ENCODE measurements around the gene RPL37A. TPM values are rescaled to one million over a fixed set of nuclear protein-coding genes. Genes with fewer than 3 reads are reported as not detected.

Gene RPL37A
- total and polyA plus RNA-seq, 9 of the 15 experiments (the other 6 are each of a cell fraction or from before 2014, with no cell fraction given), result 1,938 to 3,349 (median 2,436) TPM

DNA sequence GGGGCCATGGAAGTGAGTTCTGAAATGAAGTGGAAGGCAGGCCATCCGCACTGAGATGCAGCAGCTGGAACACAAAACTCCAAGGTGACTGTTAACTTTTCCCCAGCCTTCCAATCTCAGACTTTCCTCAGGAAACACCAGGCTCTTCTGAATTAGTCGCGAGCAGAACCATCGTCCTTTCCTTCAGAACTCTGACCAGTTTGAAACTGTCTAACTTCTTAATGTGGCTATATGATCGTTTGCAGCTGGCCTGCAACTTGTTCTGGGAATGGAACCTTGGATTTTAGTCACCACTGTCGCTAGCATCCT, 620 bp upstream of the RPL37A start:
- TSS peak; percentile 91 for BruUV-seq (replicated peaks)
- Histone ChIP-seq H3K9me1 (ENCODE audit: control insufficient read depth, insufficient read depth, low read length) (peaks cover 4% of the 10 kb centered on the region), H4K20me1 (replicated peaks; ENCODE audit: control insufficient read depth, insufficient read depth, low read length) (peaks cover 27% of the 10 kb centered on the region), H2AFZ (ENCODE audit: low read depth, low read length) (peak overlapping the region; percentile 90), H3K9ac (ENCODE audit: insufficient read depth in 1 of 2, low read depth in 2 of 2, low read length in 2 of 2) (peak overlapping the region; percentile 95 to 97), H3K27me3 (ENCODE audit: control insufficient read depth in 2 of 2, insufficient read depth in 2 of 2, low read length in 2 of 2) (no peaks in the 10 kb centered on the region), H3K9me3 (replicated peaks; ENCODE audit: control insufficient read depth, insufficient read depth, low read depth, low read length) (no peaks in the 10 kb centered on the region), H3K79me2 (ENCODE audit: control insufficient read depth, insufficient read depth, low read length) (peaks cover 59% of the 10 kb centered on the region), H3K4me1 (replicated peaks in 1 of 2; ENCODE audit: control insufficient read depth in 2 of 2, insufficient read depth in 2 of 2, low read length in 2 of 2) (peaks cover 0 to 2% of the 10 kb centered on the region in 2 experiments; a peak in 2 of 5 replicates), H3K4me2 (ENCODE audit: insufficient read depth, low read length) (peak overlapping the region; percentile 95), H3K27ac (ENCODE audit: extremely low read depth, low read depth, low read length) (peak overlapping the region; percentile 86), H3K4me3 (peak overlapping the region; percentile 83), H3K36me3 (ENCODE audit: control insufficient read depth, insufficient read depth, low read length) (peaks cover 41% of the 10 kb centered on the region)
- ChIA-PET CTCF (ENCODE audit: low intra/inter-chr PET ratio) (no interaction called here), POLR2A (interaction anchor here (0.5 to 2.5 kb wide), 13 partner anchors 9 to 986 kb away, joined by 3 to 18 read pairs (median 3); no protein-coding TSS in a partner anchor)
- DNase-seq (ENCODE audit: extremely low read depth in 1 of 4, low spot score in 3 of 4) (no peak), ATAC-seq (peak; percentile 20), FAIRE-seq (no peak)
- intact Hi-C loops (cut with micrococcal nuclease) (loop anchor here (2.0 kb wide), 1 partner anchor 81 kb away; no protein-coding TSS in a partner anchor), in situ Hi-C loops (cut with MboI) (no loop called here)
- 0% methylated on average over 6 of the region's 6 CpGs for WGBS (ENCODE audit: insufficient coverage, low coverage, missing lambda C conversion rate)
- TF ChIP-seq KDM4B (IDR thresholded peaks at IDR 0.05; ENCODE audit: borderline replicate concordance in 2 of 2, low read depth in 1 of 2), result peak in 1 of 2 experiments; percentile 25; a peak in 1 of 4 replicates
- TF ChIP-seq, protein P1, sequence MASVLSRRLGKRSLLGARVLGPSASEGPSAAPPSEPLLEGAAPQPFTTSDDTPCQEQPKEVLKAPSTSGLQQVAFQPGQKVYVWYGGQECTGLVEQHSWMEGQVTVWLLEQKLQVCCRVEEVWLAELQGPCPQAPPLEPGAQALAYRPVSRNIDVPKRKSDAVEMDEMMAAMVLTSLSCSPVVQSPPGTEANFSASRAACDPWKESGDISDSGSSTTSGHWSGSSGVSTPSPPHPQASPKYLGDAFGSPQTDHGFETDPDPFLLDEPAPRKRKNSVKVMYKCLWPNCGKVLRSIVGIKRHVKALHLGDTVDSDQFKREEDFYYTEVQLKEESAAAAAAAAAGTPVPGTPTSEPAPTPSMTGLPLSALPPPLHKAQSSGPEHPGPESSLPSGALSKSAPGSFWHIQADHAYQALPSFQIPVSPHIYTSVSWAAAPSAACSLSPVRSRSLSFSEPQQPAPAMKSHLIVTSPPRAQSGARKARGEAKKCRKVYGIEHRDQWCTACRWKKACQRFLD (CRISPR knock-in tag; IDR thresholded peaks at IDR 0.05), result peak; percentile 66
- TF ChIP-seq COPS2 (conservative IDR thresholded peaks at IDR 0.05), result no peak
- TF ChIP-seq, protein P2, sequence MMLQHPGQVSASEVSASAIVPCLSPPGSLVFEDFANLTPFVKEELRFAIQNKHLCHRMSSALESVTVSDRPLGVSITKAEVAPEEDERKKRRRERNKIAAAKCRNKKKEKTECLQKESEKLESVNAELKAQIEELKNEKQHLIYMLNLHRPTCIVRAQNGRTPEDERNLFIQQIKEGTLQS (IDR thresholded peaks at IDR 0.05), result no peak
- TF ChIP-seq, protein P2 (CRISPR knock-in tag; conservative IDR thresholded peaks at IDR 0.05), result peak; percentile 11; the same call in 1 of the 2 replicates
- TF ChIP-seq, protein P3, sequence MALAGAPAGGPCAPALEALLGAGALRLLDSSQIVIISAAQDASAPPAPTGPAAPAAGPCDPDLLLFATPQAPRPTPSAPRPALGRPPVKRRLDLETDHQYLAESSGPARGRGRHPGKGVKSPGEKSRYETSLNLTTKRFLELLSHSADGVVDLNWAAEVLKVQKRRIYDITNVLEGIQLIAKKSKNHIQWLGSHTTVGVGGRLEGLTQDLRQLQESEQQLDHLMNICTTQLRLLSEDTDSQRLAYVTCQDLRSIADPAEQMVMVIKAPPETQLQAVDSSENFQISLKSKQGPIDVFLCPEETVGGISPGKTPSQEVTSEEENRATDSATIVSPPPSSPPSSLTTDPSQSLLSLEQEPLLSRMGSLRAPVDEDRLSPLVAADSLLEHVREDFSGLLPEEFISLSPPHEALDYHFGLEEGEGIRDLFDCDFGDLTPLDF (CRISPR knock-in tag; IDR thresholded peaks at IDR 0.05), result no peak
- no peak for TF ChIP-seq ZNF174 (CRISPR knock-in tag; IDR thresholded peaks at IDR 0.05)
